Skin epidermis (tissue), 12 donors: Measurements from ENCODE around the gene RBFOX2.
"Not testable (repeated sequence)": the region's sequence is repeated elsewhere in the genome, so short reads cannot be mapped to it uniquely, and the experiment has no call there.

Source experiments
- H3K27ac ChIP-seq, 21 experiments: fragments of 200-600 bp; sonication (generic) in 11 of 21; one replicate each; pipeline ENCODE4 v1.5.0; 2020; ENCODE audit warnings: mild to moderate bottlenecking in 3 of 21, inconsistent platforms in 2 of 21, moderate library complexity in 2 of 21
- H3K4me3 ChIP-seq, 7 experiments: fragments of 200-600 bp; sonication (generic) in 2 of 7; one replicate each; pipeline ENCODE4 v1.5.0; 2020; ENCODE audit warnings: inconsistent platforms in 2 of 7, mild to moderate bottlenecking in 2 of 7, moderate library complexity in 1 of 7

Gene RBFOX2

GRCh38 chr22:36028646-36029405 is at the start of gene RBFOX2:
TSS of gene RBFOX2 (minus strand) at chr22:36028824. CDS start at chr22:36028425, 399 bp downstream.
- H3K27ac ChIP-seq: peak within 1 kb of the TSS; percentile 27 to 92 (median 86)

GRCh38 chr22:36077271-36077670 is 48.6 kb upstream of the RBFOX2 start:
- no peak overlapping the region for H3K4me3 ChIP-seq
- H3K27ac ChIP-seq: peak overlapping the region in 6 of 21 experiments; percentile 5 to 77 (median 42)

More at GRCh38 chr22:36028646-36029405, at the start of gene RBFOX2:
- peak within 1 kb of the TSS; percentile 71 to 86 (median 74) for H3K4me3 ChIP-seq

- Histone ChIP-seq H3K27ac (no peak overlapping the region), H3K4me3 (no peak overlapping the region)
Measured at GRCh38 chr22:36075724-36076123, 47.1 kb upstream of the RBFOX2 start.

GRCh38 chr22:36075230-36075629 is 46.6 kb upstream of the RBFOX2 start:
- H3K4me3 ChIP-seq: no peak overlapping the region
- H3K27ac ChIP-seq: no peak overlapping the region

- H3K4me3 ChIP-seq: no peak overlapping the region
- no peak overlapping the region for H3K27ac ChIP-seq
Measured at GRCh38 chr22:36073476-36073875, 44.9 kb upstream of the RBFOX2 start.

GRCh38 chr22:36070645-36071044 is 42.0 kb upstream of the RBFOX2 start:
- H3K4me3 ChIP-seq, H3K27ac ChIP-seq: not testable (repeated sequence)

GRCh38 chr22:36069368-36069767 is 40.7 kb upstream of the RBFOX2 start:
- Histone ChIP-seq H3K4me3 (no peak overlapping the region), H3K27ac (no peak overlapping the region)

GRCh38 chr22:36068776-36069344 is 40.2 kb upstream of the RBFOX2 start:
- Histone ChIP-seq H3K27ac (no peak overlapping the region), H3K4me3 (no peak overlapping the region)

GRCh38 chr22:36067235-36067558 is 38.6 kb upstream of the RBFOX2 start:
- Histone ChIP-seq H3K4me3 (no peak overlapping the region), H3K27ac (no peak overlapping the region)

- peak overlapping the region; percentile 27 to 93 (median 84) for H3K27ac ChIP-seq
- H3K4me3 ChIP-seq: peak overlapping the region; percentile 36 to 52 (median 45)
Measured at GRCh38 chr22:36065775-36066544, 37.3 kb upstream of the RBFOX2 start.

GRCh38 chr22:36065462-36065774 is 36.8 kb upstream of the RBFOX2 start:
- H3K4me3 ChIP-seq: peak overlapping the region; percentile 36 to 52 (median 45)
- peak overlapping the region in 20 of 21 experiments; percentile 48 to 93 (median 84) for H3K27ac ChIP-seq

GRCh38 chr22:36064358-36064757 is 35.7 kb upstream of the RBFOX2 start:
- Histone ChIP-seq H3K27ac (peak overlapping the region in 1 of 21 experiments; percentile 10), H3K4me3 (no peak overlapping the region)

- H3K4me3 ChIP-seq: no peak overlapping the region
- H3K27ac ChIP-seq: no peak overlapping the region
Measured at GRCh38 chr22:36056980-36057379, 28.4 kb upstream of the RBFOX2 start.

GRCh38 chr22:36055376-36056295 is 27.0 kb upstream of the RBFOX2 start:
- Histone ChIP-seq H3K27ac (peak overlapping the region in 8 of 21 experiments; percentile 12 to 75 (median 28)), H3K4me3 (no peak overlapping the region)

GRCh38 chr22:36054446-36054845 is 25.8 kb upstream of the RBFOX2 start:
- H3K4me3 ChIP-seq, H3K27ac ChIP-seq: not testable (repeated sequence)

- H3K27ac ChIP-seq: peak overlapping the region in 6 of 21 experiments; percentile 52 to 87 (median 82)
- no peak overlapping the region for H3K4me3 ChIP-seq
Measured at GRCh38 chr22:36053242-36054147, 24.9 kb upstream of the RBFOX2 start.

GRCh38 chr22:36052505-36052941 is 23.9 kb upstream of the RBFOX2 start:
- Histone ChIP-seq H3K4me3 (no peak overlapping the region), H3K27ac (peak overlapping the region in 19 of 21 experiments; percentile 16 to 87 (median 76))

- Histone ChIP-seq H3K27ac (no peak overlapping the region), H3K4me3 (no peak overlapping the region)
Measured at GRCh38 chr22:36049678-36049997, 21.0 kb upstream of the RBFOX2 start.
